ENCODE measurements around the gene PTPN4.

The PTPN4 gene

DNA sequence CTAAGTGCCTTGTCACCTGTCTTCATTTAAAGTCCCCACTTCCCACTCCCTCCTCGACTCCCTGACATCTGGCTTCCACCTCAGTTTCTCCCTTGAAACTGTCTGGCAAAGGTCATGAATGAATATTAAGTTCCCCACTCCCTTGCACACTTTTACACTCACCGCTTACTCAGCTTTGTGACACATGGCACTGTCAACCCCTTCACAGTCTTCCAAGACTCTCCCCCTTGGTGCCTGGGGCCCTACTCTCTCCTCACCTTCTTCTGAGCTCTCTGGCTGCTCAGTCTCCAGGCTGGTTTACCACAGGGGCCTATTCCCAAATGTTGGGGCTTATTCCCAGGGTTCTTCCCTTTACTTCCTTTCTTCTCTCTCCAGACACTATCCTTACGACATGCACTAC, 17.9 kb upstream of the PTPN4 start:
- DNase-seq (ENCODE audit: insufficient read length, low spot score): no peak

DNA sequence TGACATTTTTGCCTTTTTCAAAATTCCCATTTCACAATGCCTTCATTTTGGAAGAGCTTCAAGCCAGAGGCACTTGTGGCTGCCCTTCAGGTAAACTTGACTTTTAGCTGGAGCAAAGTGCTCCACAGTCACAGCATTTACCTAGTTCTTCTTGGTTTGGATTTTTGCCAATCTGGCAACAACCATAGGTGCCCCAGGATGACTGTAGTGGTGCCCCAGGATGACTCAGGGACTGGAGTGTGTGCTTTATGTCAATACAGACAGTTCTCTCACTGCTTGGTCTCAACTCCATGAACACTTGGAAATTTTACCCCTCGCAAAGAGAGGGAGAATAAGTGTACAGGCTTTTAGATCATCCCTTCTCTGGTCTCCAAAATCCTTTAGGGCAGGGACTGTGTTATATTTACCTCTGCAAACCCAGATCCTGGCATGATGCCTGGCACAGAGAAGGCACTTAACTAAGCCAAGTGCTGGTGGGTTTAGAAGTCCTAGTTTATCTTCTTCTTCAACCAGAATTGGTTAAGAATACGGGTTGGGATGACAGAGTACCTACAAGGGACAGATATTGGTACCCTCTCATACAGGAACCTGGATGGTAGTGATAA, 15.3 kb upstream of the PTPN4 start:
- no peak for FAIRE-seq
- DNase-seq (ENCODE audit: insufficient read length, low spot score): no peak
- TF ChIP-seq, protein P1, sequence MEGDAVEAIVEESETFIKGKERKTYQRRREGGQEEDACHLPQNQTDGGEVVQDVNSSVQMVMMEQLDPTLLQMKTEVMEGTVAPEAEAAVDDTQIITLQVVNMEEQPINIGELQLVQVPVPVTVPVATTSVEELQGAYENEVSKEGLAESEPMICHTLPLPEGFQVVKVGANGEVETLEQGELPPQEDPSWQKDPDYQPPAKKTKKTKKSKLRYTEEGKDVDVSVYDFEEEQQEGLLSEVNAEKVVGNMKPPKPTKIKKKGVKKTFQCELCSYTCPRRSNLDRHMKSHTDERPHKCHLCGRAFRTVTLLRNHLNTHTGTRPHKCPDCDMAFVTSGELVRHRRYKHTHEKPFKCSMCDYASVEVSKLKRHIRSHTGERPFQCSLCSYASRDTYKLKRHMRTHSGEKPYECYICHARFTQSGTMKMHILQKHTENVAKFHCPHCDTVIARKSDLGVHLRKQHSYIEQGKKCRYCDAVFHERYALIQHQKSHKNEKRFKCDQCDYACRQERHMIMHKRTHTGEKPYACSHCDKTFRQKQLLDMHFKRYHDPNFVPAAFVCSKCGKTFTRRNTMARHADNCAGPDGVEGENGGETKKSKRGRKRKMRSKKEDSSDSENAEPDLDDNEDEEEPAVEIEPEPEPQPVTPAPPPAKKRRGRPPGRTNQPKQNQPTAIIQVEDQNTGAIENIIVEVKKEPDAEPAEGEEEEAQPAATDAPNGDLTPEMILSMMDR (IDR thresholded peaks at IDR 0.05; ENCODE audit: insufficient read depth, missing control alignments): no peak

More for the DNA sequence above, 17.9 kb upstream of the PTPN4 start:
- no peak for FAIRE-seq
- TF ChIP-seq, protein P1 (IDR thresholded peaks at IDR 0.05; ENCODE audit: insufficient read depth, missing control alignments): no peak

DNA sequence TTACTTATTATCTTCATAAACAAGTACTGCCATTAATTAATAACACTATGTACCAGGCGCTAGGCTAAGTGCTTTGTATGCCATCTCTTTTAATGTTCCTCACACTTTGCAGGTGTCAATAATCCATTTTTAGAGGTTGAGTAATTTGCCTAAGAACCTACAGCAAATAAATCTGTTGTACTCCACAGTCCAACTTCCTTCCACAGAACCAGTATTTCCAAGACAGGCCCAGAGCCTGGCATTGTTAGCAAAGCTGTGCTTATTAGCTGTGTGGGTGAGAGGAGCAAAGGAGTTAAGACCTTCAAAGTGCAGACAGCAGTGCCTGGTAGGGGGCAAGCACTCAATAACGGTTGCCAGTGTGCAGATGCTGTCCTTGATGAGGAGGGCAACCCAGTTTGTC, 14.2 kb upstream of the PTPN4 start:
- TF ChIP-seq, protein P1 (IDR thresholded peaks at IDR 0.05; ENCODE audit: insufficient read depth, missing control alignments): no peak

DNA sequence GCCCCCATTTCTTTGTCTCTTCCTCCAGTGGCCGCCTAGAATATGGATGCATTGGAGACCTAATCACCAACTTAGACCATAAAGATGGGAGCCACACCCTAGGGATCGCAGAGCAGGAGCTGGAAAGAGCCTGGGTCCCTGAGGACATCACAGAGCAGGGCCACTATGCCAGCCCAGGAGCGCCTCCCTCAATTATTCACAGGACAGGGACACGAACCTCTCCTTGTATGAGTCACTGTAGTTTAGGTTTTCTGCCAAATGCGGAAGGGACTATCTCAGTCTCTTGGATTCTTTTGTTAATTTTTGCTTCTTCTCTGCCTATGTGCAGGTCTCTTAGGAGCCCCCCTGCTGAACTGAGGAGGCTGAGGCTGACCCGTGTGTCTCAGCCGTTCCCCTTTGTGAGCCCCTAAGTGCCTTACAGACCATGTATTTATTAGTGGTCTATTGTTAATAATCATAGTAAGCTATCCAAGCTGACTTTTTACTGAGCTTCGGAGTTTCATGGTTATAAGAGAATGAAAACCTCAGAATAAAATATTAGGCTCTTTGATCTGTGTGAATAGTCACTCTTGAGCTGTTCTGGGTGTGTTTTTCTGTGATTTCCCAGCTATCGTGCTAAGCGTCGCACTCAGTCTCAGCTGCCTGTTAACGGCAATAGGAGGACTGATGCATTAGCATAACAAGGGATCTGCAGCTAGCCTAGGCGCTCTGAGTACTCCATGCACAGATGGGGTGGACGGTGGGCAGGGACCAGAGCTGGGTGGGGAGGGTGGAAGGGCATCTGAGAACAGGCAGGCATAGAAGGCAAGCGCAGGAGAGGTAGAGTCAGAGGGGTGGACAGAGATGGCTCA, 12.7 kb upstream of the PTPN4 start:
- FAIRE-seq: no peak
- no peak for DNase-seq (ENCODE audit: insufficient read length, low spot score)
- TF ChIP-seq, protein P1 (IDR thresholded peaks at IDR 0.05; ENCODE audit: insufficient read depth, missing control alignments): no peak

More for the DNA sequence above, 14.2 kb upstream of the PTPN4 start:
- FAIRE-seq (no peak), DNase-seq (ENCODE audit: insufficient read length, low spot score) (no peak)

DNA sequence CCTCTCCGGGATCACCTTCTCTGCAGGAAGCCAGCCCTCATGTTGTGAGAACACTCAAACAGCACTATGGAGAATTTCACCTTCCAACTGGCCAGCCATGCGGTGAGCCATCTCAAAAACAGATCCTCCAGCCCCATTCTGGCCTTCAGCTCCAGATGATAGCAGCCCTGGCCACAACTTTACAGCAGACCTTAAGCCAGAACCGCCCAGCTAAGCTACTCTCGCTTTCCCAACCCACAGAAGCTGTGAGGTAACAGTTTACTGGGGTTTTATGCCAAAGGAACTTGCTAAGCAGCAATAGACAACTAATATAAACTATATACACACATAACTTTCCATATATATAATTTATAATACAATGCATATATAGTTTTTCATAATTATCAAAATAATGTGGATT, 11.6 kb upstream of the PTPN4 start:
- FAIRE-seq: no peak
- DNase-seq (ENCODE audit: insufficient read length, low spot score): no peak
- TF ChIP-seq, protein P1 (IDR thresholded peaks at IDR 0.05; ENCODE audit: insufficient read depth, missing control alignments): no peak

DNA sequence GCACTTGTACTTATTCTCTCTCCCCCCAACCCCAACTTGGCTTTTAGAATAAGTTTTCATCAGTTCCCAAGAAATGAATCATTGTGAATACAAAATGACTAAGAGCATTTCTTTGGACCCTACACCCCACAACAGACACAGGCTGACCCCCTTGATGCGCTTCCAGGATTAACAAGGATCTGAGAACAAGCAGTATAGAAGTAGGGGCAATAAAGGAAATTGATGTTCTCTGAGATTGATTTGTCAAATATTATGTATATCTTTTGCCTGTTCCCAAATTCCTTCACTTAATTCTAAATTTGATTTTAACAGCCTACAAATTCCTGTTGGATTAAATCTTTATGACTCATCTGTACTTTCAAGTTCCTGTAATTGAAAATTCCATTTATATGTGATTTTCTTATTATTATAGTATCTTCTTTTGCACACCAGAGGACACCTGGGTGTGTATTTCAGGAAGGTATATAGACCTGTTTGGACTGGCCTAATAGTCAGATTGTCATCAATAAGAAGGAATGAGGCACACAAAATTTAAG, 10.2 kb upstream of the PTPN4 start:
- no peak for FAIRE-seq
- DNase-seq (ENCODE audit: insufficient read length, low spot score): no peak

More for the DNA sequence above, 10.2 kb upstream of the PTPN4 start:
- TF ChIP-seq, protein P1 (IDR thresholded peaks at IDR 0.05; ENCODE audit: insufficient read depth, missing control alignments): no peak

Data from D721Med (cell line).